ENCODE data around the gene RAPGEF5.

Gene RAPGEF5

GRCh38 chr7:22332461-22332870 is 24.5 kb downstream of the RAPGEF5 start:
- Histone ChIP-seq H3K36me3 (no peaks in the 10 kb centered on the region), H3K27ac (no peak overlapping the region), H3K4me3 (ENCODE audit: low read depth, low read length) (no peak overlapping the region), H3K9me3 (ENCODE audit: severe bottlenecking) (no peaks in the 10 kb centered on the region), H3K27me3 (ENCODE audit: insufficient read depth, low read depth, severe bottlenecking) (no peaks in the 10 kb centered on the region)
- DNase-seq, result no peak
- no peak for TF ChIP-seq CTCF (IDR thresholded peaks at IDR 0.05; ENCODE audit: low read depth, low read length)

DNA sequence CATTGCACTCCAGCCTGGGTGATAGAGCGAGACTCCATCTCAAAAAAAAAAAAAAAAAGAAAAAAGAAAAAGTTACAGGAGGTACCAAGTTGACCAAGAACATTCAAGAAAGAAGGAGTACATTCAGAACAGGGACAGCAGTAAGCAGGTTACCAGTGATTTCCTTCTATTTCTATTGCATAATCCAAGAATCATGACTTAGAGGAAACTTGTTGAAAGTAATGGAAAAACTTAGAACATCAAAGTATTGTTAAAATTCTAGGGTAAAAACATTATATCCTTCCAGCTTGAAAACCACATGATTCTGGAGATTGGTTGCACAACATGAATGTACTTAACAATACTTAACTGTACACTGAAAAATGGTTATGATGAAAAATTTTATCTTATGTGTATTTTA is 25.2 kb downstream of the RAPGEF5 start:
- Histone ChIP-seq H3K27ac (no peak overlapping the region), H3K27me3 (ENCODE audit: insufficient read depth, low read depth, severe bottlenecking) (no peaks in the 10 kb centered on the region), H3K36me3 (no peaks in the 10 kb centered on the region), H3K4me3 (ENCODE audit: low read depth, low read length) (no peak overlapping the region), H3K9me3 (ENCODE audit: severe bottlenecking) (no peaks in the 10 kb centered on the region)
- TF ChIP-seq CTCF (IDR thresholded peaks at IDR 0.05; ENCODE audit: low read depth, low read length), result no peak
- DNase-seq, result no peak

DNA sequence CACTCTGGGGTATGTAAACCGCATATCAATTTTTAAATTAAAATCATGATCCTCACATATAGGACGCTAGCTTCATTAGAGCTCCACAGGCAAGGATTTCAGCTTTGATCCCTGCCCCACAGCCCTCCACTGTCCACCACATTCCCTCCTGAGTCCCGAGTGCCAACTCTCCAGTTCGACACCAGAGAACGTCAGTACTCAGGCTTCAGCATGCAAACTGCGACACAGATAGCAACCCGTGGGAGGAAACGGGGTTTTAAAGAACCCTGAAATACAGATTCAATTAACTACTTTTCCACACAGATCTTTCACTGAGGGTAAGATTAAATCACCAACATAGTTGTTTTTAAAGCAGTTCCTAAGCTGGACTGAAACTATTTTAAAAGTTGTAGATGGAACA is 26.1 kb downstream of the RAPGEF5 start:
- Histone ChIP-seq H3K27me3 (ENCODE audit: insufficient read depth, low read depth, severe bottlenecking) (no peaks in the 10 kb centered on the region), H3K27ac (no peak overlapping the region), H3K9me3 (ENCODE audit: severe bottlenecking) (no peaks in the 10 kb centered on the region), H3K4me3 (ENCODE audit: low read depth, low read length) (no peak overlapping the region), H3K36me3 (no peaks in the 10 kb centered on the region)
- no peak for DNase-seq
- no peak for TF ChIP-seq CTCF (IDR thresholded peaks at IDR 0.05; ENCODE audit: low read depth, low read length)

GRCh38 chr7:22329816-22330524 is 27.0 kb downstream of the RAPGEF5 start:
- Histone ChIP-seq H3K27me3 (ENCODE audit: insufficient read depth, low read depth, severe bottlenecking) (no peaks in the 10 kb centered on the region), H3K27ac (no peak overlapping the region), H3K9me3 (ENCODE audit: severe bottlenecking) (no peaks in the 10 kb centered on the region), H3K36me3 (no peaks in the 10 kb centered on the region), H3K4me3 (ENCODE audit: low read depth, low read length) (no peak overlapping the region)
- no peak for DNase-seq
- no peak for TF ChIP-seq CTCF (IDR thresholded peaks at IDR 0.05; ENCODE audit: low read depth, low read length)

DNA sequence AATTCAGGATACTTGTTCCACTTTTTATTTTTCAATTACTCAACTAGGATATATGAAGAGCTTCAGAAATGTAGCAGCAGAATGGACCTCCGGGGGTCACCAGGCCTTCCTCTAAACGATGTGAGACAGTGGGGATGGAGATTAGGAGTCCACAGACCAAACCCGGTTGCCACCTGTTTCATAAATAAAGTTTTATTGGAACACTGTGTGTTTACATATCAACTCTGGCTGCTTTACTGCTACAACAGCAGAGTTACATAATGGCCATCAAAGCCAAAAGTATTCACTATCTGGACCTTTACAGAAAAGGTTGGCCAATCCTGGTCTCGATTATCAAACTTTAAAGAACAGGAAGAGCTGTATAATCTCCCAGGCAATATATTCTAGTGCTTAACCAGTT is 30.8 kb downstream of the RAPGEF5 start:
- no peak for TF ChIP-seq CTCF (IDR thresholded peaks at IDR 0.05; ENCODE audit: low read depth, low read length)
- Histone ChIP-seq H3K9me3 (ENCODE audit: severe bottlenecking) (no peaks in the 10 kb centered on the region), H3K27me3 (ENCODE audit: insufficient read depth, low read depth, severe bottlenecking) (no peaks in the 10 kb centered on the region), H3K27ac (no peak overlapping the region), H3K36me3 (no peaks in the 10 kb centered on the region), H3K4me3 (ENCODE audit: low read depth, low read length) (no peak overlapping the region)
- no peak for DNase-seq

DNA sequence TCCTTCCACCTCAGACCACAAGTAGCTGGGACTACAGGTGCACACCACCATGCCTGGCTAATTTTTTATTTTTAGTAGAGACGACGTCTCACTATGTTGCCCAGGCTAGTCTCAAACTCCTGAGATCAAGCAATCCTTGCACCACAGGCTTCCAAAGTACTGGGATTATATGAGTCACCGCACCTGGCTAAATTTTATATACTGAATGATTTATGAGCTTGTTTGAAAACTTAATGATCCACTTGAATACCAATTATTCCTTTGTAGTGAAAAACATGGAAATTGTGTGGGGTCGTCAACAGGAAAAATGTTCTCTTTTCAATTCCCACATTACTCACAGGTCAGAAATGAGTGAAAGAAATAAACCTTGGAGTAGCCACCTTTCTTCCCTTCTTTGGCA is 31.3 kb downstream of the RAPGEF5 start:
- Histone ChIP-seq H3K9me3 (ENCODE audit: severe bottlenecking) (no peaks in the 10 kb centered on the region), H3K36me3 (no peaks in the 10 kb centered on the region), H3K27me3 (ENCODE audit: insufficient read depth, low read depth, severe bottlenecking) (no peaks in the 10 kb centered on the region), H3K27ac (no peak overlapping the region), H3K4me3 (ENCODE audit: low read depth, low read length) (no peak overlapping the region)
- no peak for TF ChIP-seq CTCF (IDR thresholded peaks at IDR 0.05; ENCODE audit: low read depth, low read length)
- no peak for DNase-seq

Measured in WERI-Rb-1 (cell line).